Measurements from ENCODE around the gene MIOX. TPM values are rescaled to one million over a fixed set of nuclear protein-coding genes. Genes with fewer than 3 reads are reported as not detected.

The MIOX gene
- total RNA-seq, 4 donors from 2014 or later = not detected

DNA sequence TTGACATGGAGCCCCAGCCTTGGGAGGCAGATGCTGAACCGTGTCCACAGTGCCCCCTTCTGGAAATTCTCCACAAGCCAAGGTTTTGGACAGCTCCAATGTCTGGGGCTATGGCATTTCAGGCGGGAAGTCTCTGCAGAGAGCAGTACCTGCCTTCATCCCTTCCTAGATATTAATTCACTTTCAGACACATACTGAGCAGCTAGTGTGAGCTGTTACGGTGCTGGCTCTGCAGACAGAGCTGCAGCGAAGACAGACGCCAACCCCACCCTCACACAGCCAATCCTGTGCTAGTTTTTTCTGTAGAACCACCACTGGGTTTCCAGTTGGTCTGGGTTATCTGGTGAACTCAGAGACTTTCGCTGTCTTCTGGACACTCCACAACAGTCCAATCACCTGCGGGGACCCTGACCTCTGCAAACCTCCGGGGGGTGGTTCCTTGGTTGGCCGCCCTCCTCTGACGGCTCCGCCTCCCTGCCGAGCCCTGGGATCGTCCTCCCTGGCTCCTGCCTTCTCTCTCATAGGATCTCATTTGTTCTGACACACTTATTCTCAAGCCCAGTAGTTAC, 11.7 kb downstream of the MIOX start:
- no peak overlapping the region for H3K27ac ChIP-seq
- intact Hi-C loops (cut with DNase I; ENCODE audit: low total_unique reads) = no loop called here

GRCh38 chr22:50500452-50500851, 13.8 kb downstream of the MIOX start:
- no peak overlapping the region for H3K27ac ChIP-seq
- intact Hi-C loops (cut with DNase I; ENCODE audit: low total_unique reads) = loop anchor here (10.0 kb wide), 1 partner anchor 226 kb away; the partner anchor contains the start of gene MAPK11
- no peaks in the 10 kb centered on the region for H3K27me3 ChIP-seq
- DNase-seq = no peak
- no peaks in the 10 kb centered on the region for H3K4me1 ChIP-seq
- no peaks in the 10 kb centered on the region for H3K9me3 ChIP-seq
- TF ChIP-seq, protein P1, sequence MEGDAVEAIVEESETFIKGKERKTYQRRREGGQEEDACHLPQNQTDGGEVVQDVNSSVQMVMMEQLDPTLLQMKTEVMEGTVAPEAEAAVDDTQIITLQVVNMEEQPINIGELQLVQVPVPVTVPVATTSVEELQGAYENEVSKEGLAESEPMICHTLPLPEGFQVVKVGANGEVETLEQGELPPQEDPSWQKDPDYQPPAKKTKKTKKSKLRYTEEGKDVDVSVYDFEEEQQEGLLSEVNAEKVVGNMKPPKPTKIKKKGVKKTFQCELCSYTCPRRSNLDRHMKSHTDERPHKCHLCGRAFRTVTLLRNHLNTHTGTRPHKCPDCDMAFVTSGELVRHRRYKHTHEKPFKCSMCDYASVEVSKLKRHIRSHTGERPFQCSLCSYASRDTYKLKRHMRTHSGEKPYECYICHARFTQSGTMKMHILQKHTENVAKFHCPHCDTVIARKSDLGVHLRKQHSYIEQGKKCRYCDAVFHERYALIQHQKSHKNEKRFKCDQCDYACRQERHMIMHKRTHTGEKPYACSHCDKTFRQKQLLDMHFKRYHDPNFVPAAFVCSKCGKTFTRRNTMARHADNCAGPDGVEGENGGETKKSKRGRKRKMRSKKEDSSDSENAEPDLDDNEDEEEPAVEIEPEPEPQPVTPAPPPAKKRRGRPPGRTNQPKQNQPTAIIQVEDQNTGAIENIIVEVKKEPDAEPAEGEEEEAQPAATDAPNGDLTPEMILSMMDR (IDR thresholded peaks at IDR 0.05) = no peak
- no peak for TF ChIP-seq POLR2A (IDR thresholded peaks at IDR 0.05)
- no peak overlapping the region for H3K4me3 ChIP-seq
- no peaks in the 10 kb centered on the region for H3K36me3 ChIP-seq

More for the DNA sequence above, 11.7 kb downstream of the MIOX start:
- Histone ChIP-seq H3K4me3 (no peak overlapping the region), H3K9me3 (no peaks in the 10 kb centered on the region), H3K36me3 (no peaks in the 10 kb centered on the region), H3K27me3 (no peaks in the 10 kb centered on the region), H3K4me1 (no peaks in the 10 kb centered on the region)
- DNase-seq = no peak
- no peak for TF ChIP-seq POLR2A (IDR thresholded peaks at IDR 0.05)
- TF ChIP-seq, protein P1 (IDR thresholded peaks at IDR 0.05) = peak; percentile 24 to 50 (median 34)

- no peak overlapping the region for H3K4me3 ChIP-seq
- DNase-seq = no peak
- intact Hi-C loops (cut with DNase I; ENCODE audit: low total_unique reads) = loop anchor here (10.0 kb wide), 1 partner anchor 227 kb away; the partner anchor contains the start of gene MAPK11
- H3K4me1 ChIP-seq = peaks cover 3 to 13% of the 10 kb centered on the region in 2 donors
- no peaks in the 10 kb centered on the region for H3K36me3 ChIP-seq
- no peak overlapping the region for H3K27ac ChIP-seq
- no peaks in the 10 kb centered on the region for H3K27me3 ChIP-seq
- TF ChIP-seq POLR2A (IDR thresholded peaks at IDR 0.05) = no peak
- TF ChIP-seq, protein P1 (IDR thresholded peaks at IDR 0.05) = no peak
- no peaks in the 10 kb centered on the region for H3K9me3 ChIP-seq
These were observed 15.4 kb downstream of the MIOX start for GRCh38 chr22:50502096-50502495.

DNA sequence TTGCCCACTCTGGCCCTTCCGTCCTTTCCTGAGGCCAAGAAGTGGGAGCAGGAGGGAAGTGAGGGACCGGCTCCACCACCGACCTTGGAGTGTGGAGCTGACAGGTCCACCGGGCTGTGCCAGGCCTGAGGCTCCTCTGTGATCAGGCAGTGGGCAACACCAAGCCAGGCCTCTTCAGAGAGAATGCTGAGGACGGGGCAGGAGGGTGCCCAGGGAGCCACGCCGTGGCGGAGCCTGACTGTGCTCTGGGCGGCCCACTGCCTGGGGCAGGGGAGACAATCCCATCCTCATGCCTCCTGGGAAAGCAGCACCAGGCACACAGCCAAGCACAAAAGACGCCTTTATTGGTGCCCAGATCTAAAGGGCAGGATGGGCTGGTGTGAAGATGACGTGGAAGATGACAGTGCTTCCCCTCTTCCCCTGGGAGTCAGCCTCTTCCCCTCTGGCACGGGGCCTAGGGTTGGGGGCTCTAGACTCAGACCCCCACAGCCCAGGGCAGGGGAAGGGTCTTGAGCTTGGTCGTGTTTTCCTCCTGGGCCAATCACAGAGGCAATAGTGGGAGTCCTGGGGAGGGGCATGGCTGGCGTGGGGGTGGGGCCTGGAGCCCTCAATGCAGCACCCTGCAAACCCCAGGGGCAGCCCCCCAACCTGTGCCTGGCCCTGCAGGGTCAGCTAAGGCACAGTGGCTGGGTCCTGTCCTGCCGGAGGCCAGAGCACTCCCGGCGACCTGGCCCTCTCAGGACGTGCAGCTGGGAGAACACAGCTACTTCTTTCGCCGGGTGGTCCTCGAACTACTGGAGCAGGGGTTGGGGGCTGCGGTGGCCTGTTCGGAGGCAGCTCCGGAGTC, 16.2 kb downstream of the MIOX start:
- H3K4me3 ChIP-seq = no peak overlapping the region
- no peak overlapping the region for H3K27ac ChIP-seq
- H3K9me3 ChIP-seq = no peaks in the 10 kb centered on the region
- peaks cover 3 to 13% of the 10 kb centered on the region in 2 donors for H3K4me1 ChIP-seq
- no peak for TF ChIP-seq POLR2A (IDR thresholded peaks at IDR 0.05)
- TF ChIP-seq, protein P1 (IDR thresholded peaks at IDR 0.05) = no peak
- no peak for DNase-seq
- intact Hi-C loops (cut with DNase I; ENCODE audit: low total_unique reads) = loop anchor here (10.0 kb wide), 1 partner anchor 228 kb away; the partner anchor contains the start of gene MAPK11
- no peaks in the 10 kb centered on the region for H3K36me3 ChIP-seq
- no peaks in the 10 kb centered on the region for H3K27me3 ChIP-seq

Measured in uterus (tissue), 4 donors.